ENCODE measurements around the gene CD82. TPM values are rescaled to one million over a fixed set of nuclear protein-coding genes. Genes with fewer than 3 reads are reported as not detected.

Gene CD82
- total RNA-seq, 1 experiment from 2014 or later, result 8.2 TPM

DNA sequence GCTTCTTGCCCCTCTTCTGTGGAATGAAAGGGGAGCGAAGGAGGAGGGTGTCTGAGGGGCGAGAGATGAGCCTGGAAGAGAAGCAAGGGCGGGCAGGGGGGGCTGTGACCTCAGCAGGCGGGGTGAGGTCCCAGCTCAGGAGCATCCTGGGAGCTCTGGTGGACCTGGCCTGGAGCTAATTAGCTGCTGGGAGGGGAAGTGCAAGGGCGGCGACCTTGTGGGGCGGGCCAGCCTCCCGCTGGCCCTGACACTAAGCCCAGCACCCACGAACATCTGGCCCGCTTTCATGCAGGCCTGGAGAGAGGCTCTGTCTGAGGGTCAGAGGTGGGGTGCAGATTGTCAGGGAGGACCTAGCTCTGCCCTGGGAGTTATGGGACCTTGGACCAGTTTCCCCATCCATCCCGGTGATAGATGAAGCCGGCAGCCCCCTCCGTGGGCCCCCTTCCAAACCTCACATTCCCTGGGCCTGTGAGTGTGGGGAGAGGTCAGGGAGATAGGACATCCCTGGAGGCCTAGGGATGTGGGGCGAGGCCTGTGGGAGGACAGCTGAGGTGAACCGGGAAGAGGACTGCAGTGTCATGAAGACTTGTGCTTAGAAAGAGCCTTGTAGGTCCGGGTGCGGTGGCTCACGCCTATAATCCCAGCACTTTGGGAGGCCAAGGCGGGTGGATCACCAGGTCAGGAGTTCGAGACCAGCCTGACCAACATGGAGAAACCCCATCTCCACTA lies 28.5 kb upstream of the CD82 start:
- intact Hi-C loops (cut with micrococcal nuclease; ENCODE audit: unreplicated experiment), result loop anchor here (5.0 kb wide), 1 partner anchor 185 kb away; no protein-coding TSS in a partner anchor
- TF ChIP-seq EZH2 (IDR thresholded peaks at IDR 0.05; ENCODE audit: borderline replicate concordance, low read depth, low read length, poor library complexity, severe bottlenecking), result no peak
- TF ChIP-seq, protein P1, sequence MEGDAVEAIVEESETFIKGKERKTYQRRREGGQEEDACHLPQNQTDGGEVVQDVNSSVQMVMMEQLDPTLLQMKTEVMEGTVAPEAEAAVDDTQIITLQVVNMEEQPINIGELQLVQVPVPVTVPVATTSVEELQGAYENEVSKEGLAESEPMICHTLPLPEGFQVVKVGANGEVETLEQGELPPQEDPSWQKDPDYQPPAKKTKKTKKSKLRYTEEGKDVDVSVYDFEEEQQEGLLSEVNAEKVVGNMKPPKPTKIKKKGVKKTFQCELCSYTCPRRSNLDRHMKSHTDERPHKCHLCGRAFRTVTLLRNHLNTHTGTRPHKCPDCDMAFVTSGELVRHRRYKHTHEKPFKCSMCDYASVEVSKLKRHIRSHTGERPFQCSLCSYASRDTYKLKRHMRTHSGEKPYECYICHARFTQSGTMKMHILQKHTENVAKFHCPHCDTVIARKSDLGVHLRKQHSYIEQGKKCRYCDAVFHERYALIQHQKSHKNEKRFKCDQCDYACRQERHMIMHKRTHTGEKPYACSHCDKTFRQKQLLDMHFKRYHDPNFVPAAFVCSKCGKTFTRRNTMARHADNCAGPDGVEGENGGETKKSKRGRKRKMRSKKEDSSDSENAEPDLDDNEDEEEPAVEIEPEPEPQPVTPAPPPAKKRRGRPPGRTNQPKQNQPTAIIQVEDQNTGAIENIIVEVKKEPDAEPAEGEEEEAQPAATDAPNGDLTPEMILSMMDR (conservative IDR thresholded peaks at IDR 0.05; ENCODE audit: low read depth, low read length), result no peak
- Histone ChIP-seq H3K27me3 (replicated peaks; ENCODE audit: insufficient read depth, low read depth, low read length, poor library complexity) (no peaks in the 10 kb centered on the region), H3K4me1 (ENCODE audit: insufficient read depth, low read length, poor library complexity, severe bottlenecking) (peaks cover 8% of the 10 kb centered on the region), H3K9me3 (ENCODE audit: low read depth, low read length, poor library complexity, severe bottlenecking) (no peaks in the 10 kb centered on the region), H3K36me3 (ENCODE audit: insufficient read depth, low read length, poor library complexity, severe bottlenecking) (no peaks in the 10 kb centered on the region), H3K4me3 (ENCODE audit: low read depth, low read length, poor library complexity, severe bottlenecking) (no peak overlapping the region), H3K27ac (ENCODE audit: low read depth, low read length, poor library complexity, severe bottlenecking) (no peak overlapping the region)
- DNase-seq (ENCODE audit: low spot score), result no peak
- no TSS peak for BruUV-seq (replicated peaks)
- ChIA-PET POLR2A (ENCODE audit: low non-redundant PET) (no interaction called here), CTCF (interaction anchor here (0.8 to 1.1 kb wide), 2 partner anchors 432 to 443 kb away, joined by 3 to 8 read pairs; no protein-coding TSS in a partner anchor)

DNA sequence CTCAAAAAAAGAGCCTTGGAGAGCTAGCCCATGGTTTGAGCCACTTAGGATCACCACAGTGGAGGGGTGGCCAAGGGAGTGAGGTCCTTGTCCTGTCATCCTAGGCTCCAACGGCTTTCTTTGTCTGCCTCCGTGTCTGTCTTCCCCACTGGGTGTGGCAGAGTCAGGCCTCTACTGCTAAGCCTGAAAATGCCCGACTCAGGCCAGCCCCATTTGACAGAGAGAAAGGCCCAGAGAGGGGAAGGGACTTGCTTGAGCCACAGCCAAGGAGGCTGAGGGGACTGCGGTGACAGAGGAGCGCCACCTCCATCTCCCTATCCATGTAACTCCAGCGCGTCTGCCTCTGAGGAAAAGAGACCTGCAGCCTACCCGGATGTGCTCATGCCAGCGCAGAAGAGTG lies 27.8 kb upstream of the CD82 start:
- Histone ChIP-seq H3K4me3 (ENCODE audit: low read depth, low read length, poor library complexity, severe bottlenecking) (no peak overlapping the region), H3K36me3 (ENCODE audit: insufficient read depth, low read length, poor library complexity, severe bottlenecking) (no peaks in the 10 kb centered on the region), H3K9me3 (ENCODE audit: low read depth, low read length, poor library complexity, severe bottlenecking) (no peaks in the 10 kb centered on the region), H3K4me1 (ENCODE audit: insufficient read depth, low read length, poor library complexity, severe bottlenecking) (peaks cover 8% of the 10 kb centered on the region), H3K27ac (ENCODE audit: low read depth, low read length, poor library complexity, severe bottlenecking) (no peak overlapping the region), H3K27me3 (replicated peaks; ENCODE audit: insufficient read depth, low read depth, low read length, poor library complexity) (no peaks in the 10 kb centered on the region)
- no peak for DNase-seq (ENCODE audit: low spot score)
- ChIA-PET CTCF (interaction anchor here (0.9 kb wide), 1 partner anchor 404 kb away, joined by 3 read pairs; no protein-coding TSS in a partner anchor), POLR2A (ENCODE audit: low non-redundant PET) (no interaction called here)
- intact Hi-C loops (cut with micrococcal nuclease; ENCODE audit: unreplicated experiment), result loop anchor here (1.0 to 5.0 kb wide), 5 partner anchors 185 to 443 kb away; no protein-coding TSS in a partner anchor
- TF ChIP-seq EZH2 (IDR thresholded peaks at IDR 0.05; ENCODE audit: borderline replicate concordance, low read depth, low read length, poor library complexity, severe bottlenecking), result no peak
- TF ChIP-seq, protein P1 (conservative IDR thresholded peaks at IDR 0.05; ENCODE audit: low read depth, low read length), result no peak
- no TSS peak for BruUV-seq (replicated peaks)

DNA sequence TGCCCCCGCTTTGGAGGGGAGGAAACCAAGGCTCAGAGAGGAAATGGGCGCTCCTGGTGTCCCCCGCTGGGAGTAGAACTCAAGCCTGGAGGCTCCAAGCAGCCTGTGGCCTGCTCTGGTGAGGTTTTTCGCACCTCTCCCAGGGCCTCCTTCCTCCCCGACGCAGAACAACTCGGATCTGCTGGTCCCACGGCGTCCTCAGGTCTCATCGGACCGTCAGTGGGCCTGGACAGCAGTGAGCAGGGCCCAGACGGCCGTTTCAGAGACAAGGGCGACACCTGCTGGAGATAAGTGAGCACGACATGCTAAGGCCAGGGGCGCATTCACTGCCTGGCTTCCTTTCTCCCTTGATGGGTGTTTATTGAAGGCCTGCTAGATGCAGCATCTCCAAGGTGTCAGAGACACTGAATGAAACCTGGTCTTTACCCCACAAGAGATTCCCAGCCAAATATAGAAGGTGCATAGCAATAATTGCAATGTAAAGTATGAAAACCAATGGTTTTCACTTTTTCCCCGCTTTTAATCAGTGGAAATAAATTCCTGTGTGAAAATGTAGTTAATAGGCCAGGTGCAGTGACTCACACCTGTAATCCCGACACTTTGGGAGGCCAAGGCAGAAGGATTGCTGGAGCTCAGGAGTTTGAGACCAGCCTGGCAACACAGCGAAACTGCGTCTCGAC lies 26.9 kb upstream of the CD82 start:
- TF ChIP-seq, protein P1 (conservative IDR thresholded peaks at IDR 0.05; ENCODE audit: low read depth, low read length), result peak; percentile 100
- no peak for TF ChIP-seq EZH2 (IDR thresholded peaks at IDR 0.05; ENCODE audit: borderline replicate concordance, low read depth, low read length, poor library complexity, severe bottlenecking)
- Histone ChIP-seq H3K4me1 (ENCODE audit: insufficient read depth, low read length, poor library complexity, severe bottlenecking) (peaks cover 8% of the 10 kb centered on the region), H3K27me3 (replicated peaks; ENCODE audit: insufficient read depth, low read depth, low read length, poor library complexity) (no peaks in the 10 kb centered on the region), H3K27ac (ENCODE audit: low read depth, low read length, poor library complexity, severe bottlenecking) (no peak overlapping the region), H3K36me3 (ENCODE audit: insufficient read depth, low read length, poor library complexity, severe bottlenecking) (no peaks in the 10 kb centered on the region), H3K9me3 (ENCODE audit: low read depth, low read length, poor library complexity, severe bottlenecking) (no peaks in the 10 kb centered on the region), H3K4me3 (ENCODE audit: low read depth, low read length, poor library complexity, severe bottlenecking) (no peak overlapping the region)
- intact Hi-C loops (cut with micrococcal nuclease; ENCODE audit: unreplicated experiment), result loop anchor here (1.0 to 5.0 kb wide), 5 partner anchors 186 to 444 kb away; no protein-coding TSS in a partner anchor
- no TSS peak for BruUV-seq (replicated peaks)
- ChIA-PET POLR2A (ENCODE audit: low non-redundant PET) (no interaction called here), CTCF (interaction anchor here (0.5 to 1.5 kb wide), 3 partner anchors 15 to 405 kb away, joined by 3 to 6 read pairs (median 5); no protein-coding TSS in a partner anchor)
- DNase-seq (ENCODE audit: low spot score), result peak; percentile 93

All from A673 (cell line).